ENCODE results near the gene LRIG1. TPM values are rescaled to one million over a fixed set of nuclear protein-coding genes. Genes with fewer than 3 reads are reported as not detected.
"Not testable (repeated sequence)": the region's sequence is repeated elsewhere in the genome, so short reads cannot be mapped to it uniquely, and the experiment has no call there.

The LRIG1 gene
- total RNA-seq, 1 experiment from 2014 or later: 5.3 TPM

- no peaks in the 10 kb centered on the region for H3K27me3 ChIP-seq (ENCODE audit: control insufficient read depth, insufficient read depth, low read length)
- no peak for TF ChIP-seq SIN3A (IDR thresholded peaks at IDR 0.05; ENCODE audit: borderline replicate concordance, insufficient read depth, low read depth, low read length)
- TF ChIP-seq, protein P1, sequence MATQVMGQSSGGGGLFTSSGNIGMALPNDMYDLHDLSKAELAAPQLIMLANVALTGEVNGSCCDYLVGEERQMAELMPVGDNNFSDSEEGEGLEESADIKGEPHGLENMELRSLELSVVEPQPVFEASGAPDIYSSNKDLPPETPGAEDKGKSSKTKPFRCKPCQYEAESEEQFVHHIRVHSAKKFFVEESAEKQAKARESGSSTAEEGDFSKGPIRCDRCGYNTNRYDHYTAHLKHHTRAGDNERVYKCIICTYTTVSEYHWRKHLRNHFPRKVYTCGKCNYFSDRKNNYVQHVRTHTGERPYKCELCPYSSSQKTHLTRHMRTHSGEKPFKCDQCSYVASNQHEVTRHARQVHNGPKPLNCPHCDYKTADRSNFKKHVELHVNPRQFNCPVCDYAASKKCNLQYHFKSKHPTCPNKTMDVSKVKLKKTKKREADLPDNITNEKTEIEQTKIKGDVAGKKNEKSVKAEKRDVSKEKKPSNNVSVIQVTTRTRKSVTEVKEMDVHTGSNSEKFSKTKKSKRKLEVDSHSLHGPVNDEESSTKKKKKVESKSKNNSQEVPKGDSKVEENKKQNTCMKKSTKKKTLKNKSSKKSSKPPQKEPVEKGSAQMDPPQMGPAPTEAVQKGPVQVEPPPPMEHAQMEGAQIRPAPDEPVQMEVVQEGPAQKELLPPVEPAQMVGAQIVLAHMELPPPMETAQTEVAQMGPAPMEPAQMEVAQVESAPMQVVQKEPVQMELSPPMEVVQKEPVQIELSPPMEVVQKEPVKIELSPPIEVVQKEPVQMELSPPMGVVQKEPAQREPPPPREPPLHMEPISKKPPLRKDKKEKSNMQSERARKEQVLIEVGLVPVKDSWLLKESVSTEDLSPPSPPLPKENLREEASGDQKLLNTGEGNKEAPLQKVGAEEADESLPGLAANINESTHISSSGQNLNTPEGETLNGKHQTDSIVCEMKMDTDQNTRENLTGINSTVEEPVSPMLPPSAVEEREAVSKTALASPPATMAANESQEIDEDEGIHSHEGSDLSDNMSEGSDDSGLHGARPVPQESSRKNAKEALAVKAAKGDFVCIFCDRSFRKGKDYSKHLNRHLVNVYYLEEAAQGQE (IDR thresholded peaks at IDR 0.05; ENCODE audit: insufficient read depth in 1 of 2, low read depth in 2 of 2, low read length in 1 of 2): no peak
- no peak for TF ChIP-seq POLR2AphosphoS5 (IDR thresholded peaks at IDR 0.05; ENCODE audit: low read depth, low read length)
- TF ChIP-seq TCF7L2 (IDR thresholded peaks at IDR 0.05; ENCODE audit: low read depth, low read length): no peak
- TF ChIP-seq CTCF (IDR thresholded peaks at IDR 0.05): no peak
- no peak overlapping the region for H3K27ac ChIP-seq (ENCODE audit: low read length)
- no peaks in the 10 kb centered on the region for H3K9me3 ChIP-seq (ENCODE audit: control insufficient read depth, insufficient read depth, low read depth, low read length)
- H3K36me3 ChIP-seq (ENCODE audit: control insufficient read depth, insufficient read depth, low read length): no peaks in the 10 kb centered on the region
- in situ Hi-C loops (cut with HindIII; ENCODE audit: low pct_unique_long_range_greater_than_20kb, low sequenced_read_pairs) (no loop called here), intact Hi-C loops (cut with micrococcal nuclease; ENCODE audit: unreplicated experiment) (no loop called here)
- no peak overlapping the region for H3K4me3 ChIP-seq (ENCODE audit: low read depth in 2 of 2, low read length in 2 of 2)
- POLR2A ChIA-PET: no interaction called here
- CTCF ChIA-PET: no interaction called here
- ATAC-seq: no peak
- no TSS peak for BruUV-seq (replicated peaks)
- no peak for DNase-seq (ENCODE audit: low read depth, low spot score)
- no peaks in the 10 kb centered on the region for H3K4me1 ChIP-seq (ENCODE audit: control insufficient read depth, insufficient read depth, low read length)
Observed at GRCh38 chr3:66423791-66424190, 77.0 kb downstream of the LRIG1 start.

- POLR2A ChIA-PET; H3K4me3 ChIP-seq (ENCODE audit: low read depth in 2 of 2, low read length in 2 of 2); H3K4me1 ChIP-seq (ENCODE audit: control insufficient read depth, insufficient read depth, low read length); H3K9me3 ChIP-seq (ENCODE audit: control insufficient read depth, insufficient read depth, low read depth, low read length); DNase-seq (ENCODE audit: low read depth, low spot score); intact Hi-C loops (cut with micrococcal nuclease; ENCODE audit: unreplicated experiment); CTCF ChIA-PET; H3K27ac ChIP-seq (ENCODE audit: low read length); H3K27me3 ChIP-seq (ENCODE audit: control insufficient read depth, insufficient read depth, low read length); in situ Hi-C loops (cut with HindIII; ENCODE audit: low pct_unique_long_range_greater_than_20kb, low sequenced_read_pairs); ATAC-seq; BruUV-seq (replicated peaks); H3K36me3 ChIP-seq (ENCODE audit: control insufficient read depth, insufficient read depth, low read length): not testable (repeated sequence)
Observed at GRCh38 chr3:66421893-66422292, 78.9 kb downstream of the LRIG1 start.

GRCh38 chr3:66421144-66421543 lies 79.7 kb downstream of the LRIG1 start:
- H3K27ac ChIP-seq (ENCODE audit: low read length); ATAC-seq; POLR2A ChIA-PET; H3K9me3 ChIP-seq (ENCODE audit: control insufficient read depth, insufficient read depth, low read depth, low read length); H3K4me3 ChIP-seq (ENCODE audit: low read depth in 2 of 2, low read length in 2 of 2); DNase-seq (ENCODE audit: low read depth, low spot score); H3K27me3 ChIP-seq (ENCODE audit: control insufficient read depth, insufficient read depth, low read length); CTCF ChIA-PET; in situ Hi-C loops (cut with HindIII; ENCODE audit: low pct_unique_long_range_greater_than_20kb, low sequenced_read_pairs); H3K4me1 ChIP-seq (ENCODE audit: control insufficient read depth, insufficient read depth, low read length); BruUV-seq (replicated peaks); H3K36me3 ChIP-seq (ENCODE audit: control insufficient read depth, insufficient read depth, low read length); intact Hi-C loops (cut with micrococcal nuclease; ENCODE audit: unreplicated experiment): not testable (repeated sequence)

Measured in Panc1 (cell line).